HEK293 (cell line): Measurements from ENCODE around the gene VTI1B.
"Not testable (repeated sequence)": the region's sequence is repeated elsewhere in the genome, so short reads cannot be mapped to it uniquely, and the experiment has no call there.

Experiments used
- CTCF ChIA-PET: fragments of 350-600 bp; formaldehyde crosslinking; extraction: SDS; loops from one replicate; lab custom pipeline; 2021; ENCODE audit warnings: antibody characterized with exemption; lab: Yijun Ruan, JAX
- POLR2A ChIA-PET: fragments of 300-600 bp; formaldehyde crosslinking; extraction: SDS; loops from one replicate; lab custom pipeline; 2020; ENCODE audit warnings: antibody characterized with exemption, inconsistent platforms; lab: Yijun Ruan, JAX
- H3K27ac ChIP-seq: fragments of 200-500 bp; sonication (Bioruptor generic); 2 replicates; pipeline ENCODE4 v1.5.1; 2014; ENCODE audit warnings: low read depth, low read length, control low read depth, inconsistent platforms; ENCODE audit errors: extremely low read depth
- H3K36me3 ChIP-seq, 2 experiments: fragments of 200-500 bp in 1 of 2; sonication (Bioruptor generic) in 1 of 2; 1 replicate in 1 of 2; 2 replicates in 1 of 2; pipeline ENCODE4 v1.5.1; 2014 to 2017; ENCODE audit warnings: inconsistent platforms in 2 of 2, low read length in 2 of 2; ENCODE audit not compliant: control insufficient read depth in 2 of 2, insufficient read depth in 1 of 2
- H3K4me1 ChIP-seq: fragments of 200-500 bp; sonication (Bioruptor generic); 2 replicates; pipeline ENCODE4 v1.5.1; 2014; ENCODE audit warnings: mild to moderate bottlenecking, low read length, inconsistent platforms; ENCODE audit not compliant: control insufficient read depth, insufficient read depth
- H3K4me3 ChIP-seq: 2 replicates; pipeline ENCODE4 v1.5.1; 2011; ENCODE audit warnings: low read depth, mild to moderate bottlenecking, control low read depth, low read length, moderate library complexity
- H3K9me3 ChIP-seq: fragments of 200-500 bp; sonication (Bioruptor generic); 2 replicates; pipeline ENCODE4 v1.5.1; 2014; ENCODE audit warnings: low read depth, low read length, inconsistent platforms; ENCODE audit not compliant: control insufficient read depth, insufficient read depth
- BCL11A ChIP-seq: fragments of 450-650 bp; formaldehyde crosslinking; IDR thresholded peaks from 2 replicates; pipeline ENCODE4 v1.5.1; 2016; ENCODE audit warnings: low read depth, missing biosample characterization, missing genetic modification characterization
- KLF9 ChIP-seq: fragments of 450-650 bp; formaldehyde crosslinking; IDR thresholded peaks from 2 replicates; pipeline ENCODE4 v1.5.1; 2016; ENCODE audit warnings: missing biosample characterization, missing genetic modification characterization, low read depth
- OSR2 ChIP-seq: fragments of 450-650 bp; formaldehyde crosslinking; IDR thresholded peaks from 2 replicates; pipeline ENCODE4 v1.5.1; 2016; ENCODE audit warnings: missing biosample characterization, missing genetic modification characterization
- PRDM6 ChIP-seq: fragments of 450-650 bp; formaldehyde crosslinking; IDR thresholded peaks from 2 replicates; pipeline ENCODE4 v1.5.1; 2017; ENCODE audit warnings: missing biosample characterization, missing genetic modification characterization
- SP2 ChIP-seq: fragments of 450-650 bp; formaldehyde crosslinking; IDR thresholded peaks from 2 replicates; pipeline ENCODE4 v1.5.1; 2016; ENCODE audit warnings: missing biosample characterization, missing genetic modification characterization
- TCF7L2 ChIP-seq: IDR thresholded peaks from 2 replicates; pipeline ENCODE4 v1.6.1; 2011; ENCODE audit warnings: low read depth, mild to moderate bottlenecking, inconsistent platforms, low read length, moderate library complexity, borderline replicate concordance
- TRIM28 ChIP-seq: IDR thresholded peaks from 2 replicates; pipeline ENCODE4 v1.6.1; 2011; ENCODE audit warnings: low read length, control low read depth, borderline replicate concordance
- ZBTB17 ChIP-seq: fragments of 450-650 bp; formaldehyde crosslinking; IDR thresholded peaks from 2 replicates; pipeline ENCODE4 v1.5.1; 2016; ENCODE audit warnings: missing biosample characterization, missing genetic modification characterization
- ZBTB6 ChIP-seq: fragments of 450-650 bp; formaldehyde crosslinking; IDR thresholded peaks from 2 replicates; pipeline ENCODE4 v1.5.1; 2017; ENCODE audit warnings: missing biosample characterization, missing genetic modification characterization
- ZNF10 ChIP-seq: fragments of 450-650 bp; formaldehyde crosslinking; IDR thresholded peaks from 2 replicates; pipeline ENCODE4 v1.5.1; 2017; ENCODE audit warnings: missing biosample characterization, missing genetic modification characterization
- ZNF121 ChIP-seq: fragments of 450-650 bp; formaldehyde crosslinking; IDR thresholded peaks from 2 replicates; pipeline ENCODE4 v1.5.1; 2016; ENCODE audit warnings: missing biosample characterization, missing genetic modification characterization
- ZNF324 ChIP-seq: fragments of 450-650 bp; formaldehyde crosslinking; IDR thresholded peaks from 2 replicates; pipeline ENCODE4 v1.5.1; 2016; ENCODE audit warnings: missing biosample characterization, missing genetic modification characterization
- ZNF335 ChIP-seq: fragments of 450-650 bp; formaldehyde crosslinking; conservative IDR thresholded peaks from 2 replicates; pipeline ENCODE4 v1.5.1; 2016; ENCODE audit warnings: missing biosample characterization, missing genetic modification characterization
- ZNF692 ChIP-seq: fragments of 450-650 bp; formaldehyde crosslinking; IDR thresholded peaks from 2 replicates; pipeline ENCODE4 v1.5.1; 2016; ENCODE audit warnings: missing biosample characterization, missing genetic modification characterization
- ZSCAN4 ChIP-seq: fragments of 450-650 bp; formaldehyde crosslinking; IDR thresholded peaks from 2 replicates; pipeline ENCODE4 v1.5.1; 2017; ENCODE audit warnings: missing biosample characterization, missing genetic modification characterization

The VTI1B gene

GRCh38 chr14:67627519-67627918, 46.9 kb downstream of the VTI1B start:
- Histone ChIP-seq H3K36me3 (peaks cover 0 to 11% of the 10 kb centered on the region in 2 experiments; a peak in 2 of 3 replicates), H3K9me3 (no peaks in the 10 kb centered on the region), H3K27ac (no peak overlapping the region), H3K4me1 (peaks cover 5% of the 10 kb centered on the region; the same call in 1 of the 2 replicates), H3K4me3 (no peak overlapping the region)
- TF ChIP-seq ZNF10 (tag by site-specific recombination), result no peak
- TF ChIP-seq ZNF324 (tag by site-specific recombination), result no peak
- 0 out of 2 replicates have a peak, but pooled peaks have one; percentile 37 for TF ChIP-seq ZNF121
- CTCF ChIA-PET, result interaction anchor here (1.5 kb wide), 1 partner anchor 9 kb away, joined by 3 read pairs; no protein-coding TSS in a partner anchor
- POLR2A ChIA-PET, result no interaction called here

GRCh38 chr14:67626131-67626530, 48.3 kb downstream of the VTI1B start:
- POLR2A ChIA-PET, H3K4me3 ChIP-seq, H3K27ac ChIP-seq, CTCF ChIA-PET, H3K9me3 ChIP-seq, H3K4me1 ChIP-seq: not testable (repeated sequence)
- peaks cover 0 to 11% of the 10 kb centered on the region in 2 experiments; a peak in 2 of 3 replicates for H3K36me3 ChIP-seq

- CTCF ChIA-PET, result interaction anchor here (0.5 to 1.1 kb wide), 4 partner anchors 22 to 97 kb away, joined by 3 to 5 read pairs (median 4); no protein-coding TSS in a partner anchor
- H3K36me3 ChIP-seq, result peaks cover 0 to 8% of the 10 kb centered on the region in 2 experiments; a peak in 1 of 3 replicates
- POLR2A ChIA-PET, result interaction anchor here (0.7 kb wide), 1 partner anchor 1566 kb away, joined by 7 read pairs; no protein-coding TSS in a partner anchor
- peaks cover 13% of the 10 kb centered on the region for H3K4me1 ChIP-seq
- TF ChIP-seq TCF7L2, result 0 out of 2 replicates have a peak, but pooled peaks have one; percentile 18
- no peak for TF ChIP-seq BCL11A (tag by site-specific recombination)
- peak; percentile 37; the same call in 1 of the 2 replicates for TF ChIP-seq PRDM6 (tag by site-specific recombination)
- no peak overlapping the region for H3K4me3 ChIP-seq
- H3K27ac ChIP-seq, result no peak overlapping the region
- no peaks in the 10 kb centered on the region for H3K9me3 ChIP-seq
Observed at GRCh38 chr14:67623114-67623513, 51.3 kb downstream of the VTI1B start.

GRCh38 chr14:67622675-67623074, 51.8 kb downstream of the VTI1B start:
- H3K27ac ChIP-seq, result no peak overlapping the region
- H3K4me3 ChIP-seq, result no peak overlapping the region
- CTCF ChIA-PET, result interaction anchor here (0.5 to 1.1 kb wide), 3 partner anchors 23 to 96 kb away, joined by 3 to 5 read pairs (median 4); no protein-coding TSS in a partner anchor
- H3K9me3 ChIP-seq, result no peaks in the 10 kb centered on the region
- TF ChIP-seq ZSCAN4 (tag by site-specific recombination) (no peak), ZNF692 (tag by site-specific recombination) (0 out of 2 replicates have a peak, but pooled peaks have one; percentile 17), ZBTB6 (tag by site-specific recombination) (peak; percentile 63; the same call in 1 of the 2 replicates), ZNF335 (tag by site-specific recombination) (0 out of 2 replicates have a peak, but pooled peaks have one; percentile 7), KLF9 (tag by site-specific recombination) (peak; percentile 26; the same call in 1 of the 2 replicates), SP2 (tag by site-specific recombination) (no peak), ZBTB17 (tag by site-specific recombination) (peak; percentile 81), TRIM28 (peak; percentile 85; the same call in 1 of the 2 replicates), OSR2 (tag by site-specific recombination) (0 out of 2 replicates have a peak, but pooled peaks have one; percentile 17)
- POLR2A ChIA-PET, result no interaction called here
- peaks cover 0 to 8% of the 10 kb centered on the region in 2 experiments; a peak in 1 of 3 replicates for H3K36me3 ChIP-seq
- peaks cover 13% of the 10 kb centered on the region for H3K4me1 ChIP-seq
